ENCODE results near the gene INCENP.

DNA sequence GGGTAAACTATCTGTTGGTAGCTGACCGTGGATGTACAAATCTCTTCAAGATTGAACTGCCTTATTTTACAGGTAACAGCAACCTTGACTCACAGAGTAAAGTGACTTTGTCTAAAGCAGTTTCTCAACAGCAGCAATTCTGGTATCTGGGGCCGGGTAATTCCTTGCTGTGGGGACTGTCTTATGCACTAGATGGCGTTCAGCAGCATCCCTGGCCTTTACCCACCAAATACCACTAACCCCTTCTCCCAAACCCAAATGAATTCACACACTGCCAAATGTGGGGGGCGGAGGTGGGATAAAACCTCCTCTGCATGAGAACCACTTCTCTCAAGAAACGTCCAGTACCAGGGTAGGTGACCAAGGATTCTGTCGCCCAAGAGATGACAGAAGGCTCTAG lies 1.7 kb upstream of the INCENP start:
- TF ChIP-seq, protein P1, sequence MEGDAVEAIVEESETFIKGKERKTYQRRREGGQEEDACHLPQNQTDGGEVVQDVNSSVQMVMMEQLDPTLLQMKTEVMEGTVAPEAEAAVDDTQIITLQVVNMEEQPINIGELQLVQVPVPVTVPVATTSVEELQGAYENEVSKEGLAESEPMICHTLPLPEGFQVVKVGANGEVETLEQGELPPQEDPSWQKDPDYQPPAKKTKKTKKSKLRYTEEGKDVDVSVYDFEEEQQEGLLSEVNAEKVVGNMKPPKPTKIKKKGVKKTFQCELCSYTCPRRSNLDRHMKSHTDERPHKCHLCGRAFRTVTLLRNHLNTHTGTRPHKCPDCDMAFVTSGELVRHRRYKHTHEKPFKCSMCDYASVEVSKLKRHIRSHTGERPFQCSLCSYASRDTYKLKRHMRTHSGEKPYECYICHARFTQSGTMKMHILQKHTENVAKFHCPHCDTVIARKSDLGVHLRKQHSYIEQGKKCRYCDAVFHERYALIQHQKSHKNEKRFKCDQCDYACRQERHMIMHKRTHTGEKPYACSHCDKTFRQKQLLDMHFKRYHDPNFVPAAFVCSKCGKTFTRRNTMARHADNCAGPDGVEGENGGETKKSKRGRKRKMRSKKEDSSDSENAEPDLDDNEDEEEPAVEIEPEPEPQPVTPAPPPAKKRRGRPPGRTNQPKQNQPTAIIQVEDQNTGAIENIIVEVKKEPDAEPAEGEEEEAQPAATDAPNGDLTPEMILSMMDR (IDR thresholded peaks at IDR 0.05) = no peak
- TF ChIP-seq POLR2A (IDR thresholded peaks at IDR 0.05) = no peak
